ENCODE data around the gene C17orf107.

GRCh38 chr17:4948931-4949320 is 49.6 kb downstream of the C17orf107 start:
- no peak for TF ChIP-seq CTCF (IDR thresholded peaks at IDR 0.05 in 2 of 3, conservative IDR thresholded peaks at IDR 0.05 in 1 of 3; ENCODE audit: borderline replicate concordance in 1 of 3, insufficient read depth in 1 of 3, low read depth in 2 of 3, low read length in 2 of 3)
- no peak for TF ChIP-seq ZNF274 (IDR thresholded peaks at IDR 0.05; ENCODE audit: low read depth, low read length)
- TF ChIP-seq SP1 (IDR thresholded peaks at IDR 0.05; ENCODE audit: low read depth): no peak
- no peak for TF ChIP-seq TCF7L2 (IDR thresholded peaks at IDR 0.05; ENCODE audit: borderline replicate concordance, extremely low read depth, insufficient read depth, insufficient read length)
